HepG2 (cell line): ENCODE measurements around the gene IKBKE. TPM values are rescaled to one million over a fixed set of nuclear protein-coding genes. Genes with fewer than 3 reads are reported as not detected.

Source experiments
- ATAC-seq: fragments of 200-7000 bp; cut with Tn5 transposase; 3 replicates; pipeline ENCODE4 v1.9.1; 2020; ENCODE audit warnings: mild to moderate bottlenecking, moderate library complexity
- BruUV-seq: library from RNA; stranded (reverse); fragments of 400-500 nt; replicated peaks from 2 replicates; lab custom pipeline; 2021; lab: Mats Ljungman, UMichigan
- CTCF ChIA-PET: fragments of 300-600 bp; formaldehyde crosslinking; extraction: SDS; loops from one replicate; lab custom pipeline; 2021; ENCODE audit warnings: low total read pairs, inconsistent platforms, low intra/inter-chr PET ratio; lab: Yijun Ruan, JAX
- POLR2A ChIA-PET: fragments of 350-600 bp; sonication (Branson Sonifier 250); formaldehyde crosslinking; loops from one replicate; lab custom pipeline; 2020; ENCODE audit warnings: antibody characterized with exemption, inconsistent platforms; lab: Yijun Ruan, JAX
- DNase-seq: peaks from one replicate; pipeline ENCODE4 v3.0.0-alpha.2; 2015; ENCODE audit warnings: low spot score
- FAIRE-seq: peaks from 3 replicates; lab custom pipeline; 2011; peaks lifted over from hg19 to GRCh38; lab: Jason Lieb, UNC
- H2AFZ ChIP-seq: one replicate; pipeline ENCODE4 v1.6.1; 2011; ENCODE audit warnings: low read length, inconsistent platforms
- H3K27ac ChIP-seq: fragments of 300-600 bp; 3 replicates; pipeline ENCODE4 v1.8.0; 2011; ENCODE audit warnings: mixed run types, mild to moderate bottlenecking, mixed read lengths, low read length, inconsistent platforms; ENCODE audit not compliant: insufficient read depth; ENCODE audit errors: extremely low read length
- H3K27me3 ChIP-seq, 2 experiments: fragments of 200-600 bp in 1 of 2; 2 replicates in 1 of 2; 3 replicates in 1 of 2; pipeline versions ENCODE4 v1.6.0 to v1.8.0; 2011; ENCODE audit warnings: low read length in 2 of 2, mild to moderate bottlenecking in 2 of 2, moderate library complexity in 2 of 2, inconsistent platforms in 1 of 2; ENCODE audit not compliant: insufficient read depth in 2 of 2, control insufficient read depth in 1 of 2
- H3K36me3 ChIP-seq, 2 experiments: fragments of 200-600 bp in 1 of 2; replicated peaks in 1 of 2; 2 replicates in 1 of 2; 3 replicates in 1 of 2; pipeline versions ENCODE4 v1.5.1 to v1.8.0; 2011; ENCODE audit warnings: low read length in 2 of 2, inconsistent platforms in 1 of 2; ENCODE audit not compliant: insufficient read depth in 2 of 2, control insufficient read depth in 1 of 2
- H3K4me1 ChIP-seq: 2 replicates; pipeline ENCODE4 v1.5.1; 2012; ENCODE audit warnings: low read length, inconsistent platforms; ENCODE audit not compliant: insufficient read depth
- H3K4me2 ChIP-seq: 2 replicates; pipeline ENCODE4 v1.6.0; 2011; ENCODE audit warnings: low read depth, low read length, inconsistent platforms
- H3K4me3 ChIP-seq, 3 experiments: fragments of 200-600 bp in 1 of 3; sonication (generic), shearing (Covaris generic) in 1 of 3; replicated peaks in 1 of 3; 2 replicates each; pipeline ENCODE4 v1.5.1; 2011 to 2016; ENCODE audit warnings: low read length in 3 of 3, inconsistent platforms in 2 of 3, low read depth in 2 of 3, mild to moderate bottlenecking in 2 of 3, control low read depth in 1 of 3, mixed read lengths in 1 of 3; ENCODE audit not compliant: insufficient read depth in 1 of 3
- H3K79me2 ChIP-seq: one replicate; pipeline ENCODE4 v1.6.1; 2011; ENCODE audit warnings: low read length, inconsistent platforms; ENCODE audit not compliant: insufficient read depth
- H3K9ac ChIP-seq: 2 replicates; pipeline ENCODE4 v1.6.0; 2011; ENCODE audit warnings: mild to moderate bottlenecking, low read depth, low read length, inconsistent platforms; ENCODE audit not compliant: insufficient read depth
- H3K9me3 ChIP-seq: 2 replicates; pipeline ENCODE4 v1.5.1; 2012; ENCODE audit warnings: mild to moderate bottlenecking, low read length
- H4K20me1 ChIP-seq: 2 replicates; pipeline ENCODE4 v1.6.0; 2011; ENCODE audit warnings: inconsistent platforms, mild to moderate bottlenecking, low read length, moderate library complexity; ENCODE audit not compliant: insufficient read depth
- HOXD1 ChIP-seq: sonication (generic); formaldehyde crosslinking; IDR thresholded peaks from 2 replicates; pipeline ENCODE4 v1.5.0; 2020; ENCODE audit warnings: missing genetic modification reagents
- KLF11 ChIP-seq: IDR thresholded peaks from 2 replicates; pipeline ENCODE4 v1.6.1; 2016; ENCODE audit warnings: missing compliant biosample characterization
- RFX1 ChIP-seq: fragments of 450-650 bp; IDR thresholded peaks from 2 replicates; pipeline ENCODE4 v1.6.1; 2017
- ZFP36 ChIP-seq: fragments of 150-350 bp; IDR thresholded peaks from 2 replicates; pipeline ENCODE4 v1.6.1; 2018; ENCODE audit warnings: borderline replicate concordance, low read length, low read depth; ENCODE audit not compliant: partially characterized antibody
- ZNF616 ChIP-seq: sonication (generic); formaldehyde crosslinking; IDR thresholded peaks from 2 replicates; pipeline ENCODE4 v1.5.0; 2020; ENCODE audit warnings: low read depth, mild to moderate bottlenecking, missing genetic modification reagents
- ZNF773 ChIP-seq: sonication (generic); formaldehyde crosslinking; IDR thresholded peaks from 2 replicates; pipeline ENCODE4 v1.4.0; 2020; ENCODE audit warnings: missing genetic modification reagents, borderline replicate concordance
- ZNF878 ChIP-seq: sonication (generic); formaldehyde crosslinking; IDR thresholded peaks from 2 replicates; pipeline ENCODE4 v1.8.1; 2023; ENCODE audit warnings: mild to moderate bottlenecking, missing genetic modification reagents, moderate library complexity
- WGBS: methylation state at CpG from one replicate; pipeline ENCODE4 v1.1.6; 2017; ENCODE audit warnings: low lambda C conversion rate; 5-methylcytosine and 5-hydroxymethylcytosine counted together
- in situ Hi-C: cut with HindIII; loops from 2 replicates; pipeline ENCODE4 v1.10.0; 2017; ENCODE audit warnings: low pct_unique_long_range_greater_than_20kb; ENCODE audit not compliant: extremely low pct_ligation_motif_present
- intact Hi-C: fragments of 100-400 bp; cut with micrococcal nuclease; formaldehyde crosslinking; loops from one replicate; pipeline ENCODE4 v1.10.0; 2022; ENCODE audit not compliant: unreplicated experiment
- polyA plus RNA-seq, 8 experiments: library from polyadenylated mRNA; depleted of rRNA in 3 of 8; stranded (reverse) in 7 of 8; unstranded in 1 of 8; fragments of >200 nt; fragmentation: Illumina TruSeq in 4 of 8; extraction: Trizol in 4 of 8; gene quantifications; 2 replicates each; pipeline versions ENCODE4 v1.2.1 to v1.2.3, GENCODE V29; 2011 to 2016; ENCODE audit warnings: low read depth in 4 of 8, missing spikeins in 1 of 8, mixed read lengths in 1 of 8; ENCODE audit not compliant: insufficient read depth in 1 of 8
- total RNA-seq, 5 experiments: library from RNA; depleted of rRNA; stranded (reverse); fragments of >200 nt; fragmentation: Illumina TruSeq; extraction: Trizol; gene quantifications; 2 replicates each; pipeline ENCODE4 v1.2.3, GENCODE V29; 2016; ENCODE audit warnings: low read depth in 1 of 5

IKBKE gene
- total and polyA plus RNA-seq, 2 of the 13 experiments (the other 11 are each of a cell fraction or from before 2014, with no cell fraction given) = 4.5 to 5.8 TPM

DNA sequence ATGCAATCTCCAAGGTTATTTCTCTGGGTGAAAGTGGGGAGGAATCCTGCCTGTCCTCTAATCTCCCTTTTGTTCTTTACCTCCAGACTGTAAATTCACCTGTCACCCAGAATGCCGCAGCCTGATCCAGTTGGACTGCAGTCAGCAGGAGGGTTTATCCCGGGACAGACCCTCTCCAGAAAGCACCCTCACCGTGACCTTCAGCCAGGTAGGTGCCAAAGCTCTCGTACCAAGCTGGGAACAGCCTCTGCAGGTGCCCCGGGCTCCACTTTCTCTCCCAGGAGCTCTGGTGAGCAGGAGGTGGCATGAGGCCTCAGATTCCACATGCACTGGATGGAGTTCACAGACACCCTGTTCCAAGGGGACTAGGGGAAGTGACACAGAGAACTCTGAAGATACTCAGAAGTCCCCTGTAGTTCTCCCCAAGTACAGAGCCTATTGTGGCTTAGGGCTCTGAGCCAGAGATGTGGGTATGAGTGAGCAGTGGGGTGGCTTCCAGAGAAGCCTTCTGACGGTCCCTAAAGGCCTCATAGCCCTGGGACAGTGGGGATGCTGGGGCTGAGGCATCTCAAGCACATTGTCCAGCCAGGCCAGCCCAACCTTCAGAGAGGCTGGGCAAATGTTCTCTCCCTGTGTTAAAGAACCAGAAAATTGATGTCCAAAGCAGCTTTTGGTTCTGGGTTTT lies 68.0 kb downstream of the IKBKE start:
- Histone ChIP-seq H2AFZ (no peak overlapping the region), H3K27ac (no peak overlapping the region), H3K9me3 (no peaks in the 10 kb centered on the region), H4K20me1 (no peaks in the 10 kb centered on the region), H3K4me1 (no peaks in the 10 kb centered on the region), H3K27me3 (0 out of 5 replicates have a peak, but pooled peaks cover 0 to 1% of the 10 kb centered on the region in 2 experiments), H3K79me2 (no peaks in the 10 kb centered on the region), H3K36me3 (no peaks in the 10 kb centered on the region), H3K9ac (no peak overlapping the region), H3K4me2 (no peak overlapping the region), H3K4me3 (no peak overlapping the region)
- BruUV-seq = no TSS peak
- POLR2A ChIA-PET = no interaction called here
- CTCF ChIA-PET = no interaction called here
- FAIRE-seq (no peak), ATAC-seq (no peak; the same call in 2 of the 3 replicates), DNase-seq (no peak)
- in situ Hi-C loops = no loop called here
- intact Hi-C loops = no loop called here
- TF ChIP-seq ZNF878 (no peak), KLF11 (CRISPR knock-in tag) (no peak), ZNF616 (CRISPR knock-in tag) (no peak), ZNF773 (CRISPR knock-in tag) (no peak), RFX1 (no peak)
- 32% methylated on average over 5 of the region's 6 CpGs for WGBS

DNA sequence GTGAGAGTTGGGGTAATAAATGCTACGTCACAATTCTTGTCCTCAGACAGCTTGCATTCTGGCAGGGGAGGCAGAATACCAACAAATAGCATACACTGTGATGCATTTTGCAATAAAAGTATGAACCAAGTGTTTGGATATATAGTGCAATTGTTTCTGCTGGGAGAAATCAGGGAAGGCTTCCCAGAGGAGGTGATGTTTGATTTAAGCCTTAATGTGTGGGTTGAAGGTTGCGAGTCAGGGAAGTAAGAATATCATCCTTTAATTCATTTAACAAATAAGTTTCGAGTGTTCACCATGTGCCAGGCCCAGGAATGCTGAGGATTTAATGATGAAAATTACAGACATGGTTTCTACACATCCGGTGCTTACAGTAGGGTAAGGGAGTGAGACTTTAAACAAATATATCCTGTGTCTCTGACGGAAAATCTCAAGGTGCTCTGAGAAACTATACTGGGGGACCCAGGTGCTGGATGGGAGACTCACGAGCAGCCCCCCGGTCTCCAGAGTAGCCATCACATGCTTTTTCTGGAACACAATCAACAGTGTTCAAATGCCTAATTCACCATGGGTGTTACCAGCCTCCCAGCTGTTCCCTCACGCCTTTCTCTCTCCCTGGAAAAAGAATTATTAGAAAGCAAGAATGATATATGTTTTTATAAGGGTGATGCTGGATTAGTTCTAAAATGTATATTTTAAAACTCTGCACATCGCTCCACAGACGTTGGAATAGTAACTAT lies 68.8 kb downstream of the IKBKE start:
- ChIA-PET CTCF (no interaction called here), POLR2A (no interaction called here)
- ATAC-seq (no peak), FAIRE-seq (no peak), DNase-seq (no peak)
- no peaks in the 10 kb centered on the region for H3K9me3 ChIP-seq
- H3K27me3 ChIP-seq = 0 out of 5 replicates have a peak, but pooled peaks cover 0 to 1% of the 10 kb centered on the region in 2 experiments
- no peak overlapping the region for H3K27ac ChIP-seq
- no peaks in the 10 kb centered on the region for H4K20me1 ChIP-seq
- intact Hi-C loops (no loop called here), in situ Hi-C loops (no loop called here)
- no peaks in the 10 kb centered on the region for H3K4me1 ChIP-seq
- no TSS peak for BruUV-seq
- no peak overlapping the region for H3K9ac ChIP-seq
- no peaks in the 10 kb centered on the region for H3K79me2 ChIP-seq
- no peaks in the 10 kb centered on the region for H3K36me3 ChIP-seq
- H2AFZ ChIP-seq = no peak overlapping the region
- TF ChIP-seq ZFP36 (peak; percentile 43), HOXD1 (CRISPR knock-in tag) (no peak)
- H3K4me2 ChIP-seq = no peak overlapping the region
- WGBS = 56% methylated on average over 10 of the region's 10 CpGs
- H3K4me3 ChIP-seq = no peak overlapping the region
